Hematopoietic multipotent progenitor cell treated with erythropoietin and hydrocortisone succinate and interleukin-3 and kit ligand, for 6 days (in vitro differentiated cells): ENCODE data around the gene ACSBG1.
"Not testable (repeated sequence)": the region's sequence is repeated elsewhere in the genome, so short reads cannot be mapped to it uniquely, and the experiment has no call there.

Experiments
- DNase-seq: peaks from one replicate; pipeline ENCODE4 v3.0.0-alpha.2; 2015

The ACSBG1 gene

GRCh38 chr15:78249131-78249530 is 14.8 kb upstream of the ACSBG1 start:
- DNase-seq, result no peak

DNA sequence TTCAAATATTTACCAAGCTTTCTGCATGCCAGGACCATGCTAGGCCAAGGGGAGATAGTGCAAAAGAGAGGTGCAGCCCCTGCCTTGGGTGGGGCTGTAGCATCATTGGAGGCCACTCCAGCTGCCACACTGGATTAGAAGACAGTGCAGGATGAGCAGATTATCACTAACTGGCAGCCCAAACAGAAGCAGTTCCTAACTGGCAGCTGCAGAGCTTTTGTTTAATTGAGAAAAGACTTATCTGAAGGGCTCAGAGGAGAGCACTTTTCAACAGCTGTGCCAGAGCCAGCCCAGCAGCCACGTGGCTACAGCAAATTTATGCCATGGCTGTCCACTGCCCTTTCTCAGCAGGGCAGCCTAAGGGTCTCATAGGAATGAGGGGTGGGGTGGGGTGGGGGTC is 13.5 kb upstream of the ACSBG1 start:
- peak; percentile 98 for DNase-seq

GRCh38 chr15:78245976-78246620 is 11.7 kb upstream of the ACSBG1 start:
- DNase-seq, result not testable (repeated sequence)

GRCh38 chr15:78245392-78245791 is 11.0 kb upstream of the ACSBG1 start:
- DNase-seq, result not testable (repeated sequence)

- no peak for DNase-seq
Measured at GRCh38 chr15:78244893-78245292, 10.5 kb upstream of the ACSBG1 start.

DNA sequence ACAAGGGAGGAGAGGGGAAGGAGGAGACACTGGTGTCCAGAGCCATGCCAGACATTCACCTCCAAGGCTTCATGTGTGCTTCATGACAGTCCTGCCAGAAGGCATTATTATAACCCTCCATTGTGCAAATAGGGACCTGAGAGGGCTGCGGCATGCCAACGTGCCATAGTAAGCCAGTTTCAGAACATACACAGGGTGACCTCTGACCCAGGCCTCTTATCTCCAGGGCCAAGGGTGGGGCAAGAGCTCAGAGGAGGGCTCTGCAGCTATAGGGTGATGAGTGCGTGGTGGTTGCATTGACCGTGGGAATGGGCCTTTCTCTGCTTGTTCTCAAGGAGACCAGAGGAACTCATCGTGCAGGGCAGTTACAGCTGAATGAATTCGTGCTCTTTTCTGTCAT is 9.7 kb upstream of the ACSBG1 start:
- peak; percentile 78 for DNase-seq

- DNase-seq, result peak; percentile 53
Measured at GRCh38 chr15:78243491-78243941, 9.2 kb upstream of the ACSBG1 start.

- no peak for DNase-seq
Measured at GRCh38 chr15:78243058-78243457, 8.7 kb upstream of the ACSBG1 start.

DNA sequence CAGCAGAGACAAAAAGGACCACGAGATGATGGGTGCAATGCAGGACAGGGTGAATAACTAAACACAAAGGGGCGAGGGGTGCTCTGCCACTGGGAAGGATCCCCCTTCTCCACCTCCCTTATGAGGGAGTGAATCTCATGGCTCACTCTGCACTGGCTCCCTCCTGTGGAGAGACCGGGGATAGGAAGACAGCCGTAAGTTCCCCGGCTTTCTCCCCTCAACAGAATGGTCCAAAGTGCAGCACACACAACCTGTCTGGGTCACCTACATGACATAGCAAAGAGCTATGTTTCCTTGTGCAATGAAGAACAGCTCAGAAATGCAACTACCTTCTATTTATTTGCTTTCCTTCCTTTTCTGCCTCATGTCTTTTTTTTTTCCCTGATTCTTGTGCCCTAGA is 7.8 kb upstream of the ACSBG1 start:
- DNase-seq, result peak; percentile 67

GRCh38 chr15:78241017-78241416 is 6.7 kb upstream of the ACSBG1 start:
- DNase-seq, result peak; percentile 93

DNA sequence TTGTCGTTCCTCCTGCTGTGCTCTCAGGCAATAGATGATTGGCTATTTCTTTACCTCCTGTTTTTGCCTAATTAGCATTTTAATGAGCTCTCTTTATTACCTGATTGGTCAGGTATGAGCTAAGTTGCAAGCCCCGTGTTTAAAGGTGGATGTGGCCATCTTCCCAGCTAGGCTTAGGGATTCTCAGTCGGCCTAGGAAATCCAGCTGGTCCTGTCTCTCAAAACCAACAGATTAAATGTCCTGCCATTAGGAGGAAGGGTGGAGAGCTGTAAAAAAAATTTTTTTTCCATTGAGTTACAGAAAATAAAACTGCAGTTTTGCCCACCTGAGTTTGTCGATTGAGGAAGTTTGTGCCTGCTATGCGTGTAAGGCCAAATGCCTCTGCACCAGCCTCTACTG is 5.4 kb upstream of the ACSBG1 start:
- DNase-seq, result no peak

DNA sequence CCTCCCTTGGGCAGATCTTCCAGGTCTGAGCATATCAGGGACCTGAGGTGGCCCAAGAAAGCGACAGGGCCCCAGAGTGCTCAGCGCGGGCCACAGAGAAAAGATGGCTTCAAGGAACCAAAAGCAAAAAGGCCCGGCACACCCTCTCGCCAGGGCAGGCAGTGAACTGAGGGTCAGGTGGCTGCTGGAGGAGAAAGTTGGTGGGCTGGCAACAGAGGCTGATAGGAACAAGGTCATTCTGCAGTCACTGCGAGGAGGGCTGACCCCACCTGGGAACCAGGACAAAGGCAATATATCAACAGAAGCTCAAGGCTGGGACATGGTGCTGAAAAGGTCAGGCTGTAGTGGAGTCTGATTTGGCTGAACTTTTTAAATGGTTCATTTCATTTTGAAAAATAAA is 2.8 kb upstream of the ACSBG1 start:
- DNase-seq, result no peak

GRCh38 chr15:78236491-78236890 is 2.1 kb upstream of the ACSBG1 start:
- no peak for DNase-seq

GRCh38 chr15:78233496-78233895 is 869 bp downstream of the ACSBG1 start:
- DNase-seq, result no peak

DNA sequence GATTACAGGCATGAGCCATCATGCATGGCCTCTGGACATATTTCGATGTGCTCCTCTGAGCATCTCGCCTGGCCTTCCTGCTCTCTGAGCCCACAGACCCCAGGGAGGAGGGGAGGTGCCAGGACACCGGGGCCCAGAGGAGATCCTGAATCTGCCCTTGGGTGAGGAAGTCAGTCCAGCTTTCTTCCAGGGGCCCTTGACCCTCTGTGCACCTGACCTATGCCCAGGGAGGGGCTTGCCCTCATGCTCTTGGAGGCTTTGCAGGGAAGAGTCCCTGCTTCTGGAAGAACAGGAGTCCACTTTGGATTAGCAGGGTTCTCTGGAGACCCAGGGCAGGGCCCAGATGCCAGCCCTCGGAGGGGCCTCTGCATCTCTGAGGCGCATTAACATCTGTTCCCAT is 1.4 kb downstream of the ACSBG1 start:
- no peak for DNase-seq

GRCh38 chr15:78229431-78230406 is 4.6 kb downstream of the ACSBG1 start:
- DNase-seq, result no peak

GRCh38 chr15:78228356-78228996 is 5.9 kb downstream of the ACSBG1 start:
- no peak for DNase-seq

DNA sequence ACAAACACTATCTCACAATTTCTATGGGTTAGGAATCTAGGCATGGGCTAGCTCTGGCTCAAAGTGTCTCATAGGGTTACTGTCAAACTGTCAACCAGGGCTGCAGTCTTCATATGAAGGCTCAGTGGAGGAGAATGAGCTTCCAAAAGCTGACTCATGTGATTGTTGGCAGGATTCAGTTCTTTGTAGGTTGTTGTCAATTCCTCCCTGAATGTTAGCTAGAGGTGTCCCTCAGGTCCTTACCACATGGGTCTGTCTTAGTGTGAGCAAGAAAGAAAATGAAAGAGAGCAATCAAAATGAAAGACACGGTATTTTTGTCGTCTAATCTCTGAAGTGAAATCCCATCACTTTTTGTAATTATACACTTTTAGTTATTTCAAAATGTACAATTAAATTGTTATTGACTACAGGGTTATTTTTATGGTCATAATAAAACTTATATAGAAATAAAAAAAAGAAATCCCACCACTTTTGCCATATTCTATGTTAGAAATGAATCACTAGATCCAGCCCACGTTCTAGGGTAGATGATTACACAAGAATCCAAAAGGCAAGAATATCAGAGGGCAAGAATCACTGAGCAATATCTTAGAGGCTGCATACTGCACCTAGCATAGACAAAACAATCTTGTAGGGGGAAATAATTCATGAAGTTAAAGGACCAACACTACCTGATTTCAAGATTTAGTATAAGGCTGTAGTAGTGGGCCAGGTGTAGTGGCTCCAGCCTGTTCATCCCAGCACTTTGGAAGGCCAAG is 8.4 kb downstream of the ACSBG1 start:
- DNase-seq, result no peak

- DNase-seq, result no peak
Measured at GRCh38 chr15:78224023-78224411, 10.3 kb downstream of the ACSBG1 start.

GRCh38 chr15:78223396-78224022 is 10.9 kb downstream of the ACSBG1 start:
- no peak for DNase-seq

DNA sequence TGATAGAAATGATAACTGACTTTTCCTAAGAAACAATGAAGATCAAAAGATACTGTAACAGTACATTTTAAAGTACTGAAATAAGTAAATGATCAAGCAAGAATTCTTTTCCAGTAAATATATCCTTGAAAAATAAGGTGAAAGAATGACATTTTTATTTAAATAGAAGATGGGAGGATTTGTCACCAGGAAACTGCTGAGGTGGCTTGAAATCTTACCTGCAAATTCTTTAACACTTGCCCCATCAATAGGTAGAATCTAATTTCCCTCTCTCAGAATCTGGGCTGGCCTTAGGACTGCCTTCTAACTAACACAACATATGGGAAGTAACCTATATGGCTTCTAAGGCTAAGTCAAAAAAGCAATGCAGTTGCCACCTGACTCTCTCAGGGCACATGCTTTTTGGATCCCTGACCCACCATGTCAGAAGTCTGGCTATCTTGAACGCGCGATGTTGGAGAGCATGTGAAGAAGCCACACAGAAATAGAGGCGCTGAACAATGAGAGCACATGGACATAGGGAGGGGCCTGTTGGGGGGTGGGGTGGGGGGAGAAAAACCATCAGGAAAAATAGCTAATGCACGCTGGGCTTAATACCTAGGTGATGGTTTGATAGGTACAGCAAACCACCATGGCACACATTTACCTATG is 11.5 kb downstream of the ACSBG1 start:
- no peak for DNase-seq

- DNase-seq, result no peak
Measured at GRCh38 chr15:78220713-78221112, 13.7 kb downstream of the ACSBG1 start.
